H1 (cell line): ENCODE data around the gene LIPI. TPM values are rescaled to one million over a fixed set of nuclear protein-coding genes. Genes with fewer than 3 reads are reported as not detected.

Experiments used
- CTCF ChIA-PET: fragments of 300-600 bp; sonication (Branson Sonifier 250); formaldehyde crosslinking; loops from one replicate; lab custom pipeline; 2021; ENCODE audit not compliant: partially characterized antibody; lab: Charles Lee
- POLR2A ChIA-PET: fragments of 300-600 bp; sonication (Branson Sonifier 250); formaldehyde crosslinking; loops from one replicate; lab custom pipeline; 2021; ENCODE audit warnings: inconsistent platforms; ENCODE audit not compliant: partially characterized antibody; lab: Charles Lee
- DNase-seq, 2 experiments: peaks; one replicate each; pipeline versions ENCODE4 v3.0.0 to v3.0.0-alpha.2; 2010 to 2022; ENCODE audit warnings: low spot score in 2 of 2, low read depth in 1 of 2, mixed read lengths in 1 of 2
- FAIRE-seq: peaks from 2 replicates; lab custom pipeline; 2011; peaks lifted over from hg19 to GRCh38; lab: Jason Lieb, UNC
- H2AFZ ChIP-seq: 2 replicates; pipeline ENCODE4 v1.8.1; 2012; ENCODE audit warnings: low read length, inconsistent platforms
- H2AK5ac ChIP-seq: 2 replicates; pipeline ENCODE4 v1.6.1; 2013; ENCODE audit warnings: low read depth, low read length
- H2BK120ac ChIP-seq: replicated peaks from 2 replicates; pipeline ENCODE3; 2013; ENCODE audit warnings: low read depth, low read length, inconsistent platforms
- H2BK12ac ChIP-seq: 2 replicates; pipeline ENCODE4 v1.6.1; 2013; ENCODE audit warnings: low read depth, low read length
- H2BK15ac ChIP-seq: 2 replicates; pipeline ENCODE4 v1.6.1; 2013; ENCODE audit warnings: low read length
- H2BK20ac ChIP-seq: 2 replicates; pipeline ENCODE4 v1.6.1; 2013; ENCODE audit warnings: low read length
- H2BK5ac ChIP-seq: 2 replicates; pipeline ENCODE4 v1.6.1; 2013; ENCODE audit warnings: low read depth, low read length
- H3K14ac ChIP-seq: 2 replicates; pipeline ENCODE4 v1.6.1; 2013; ENCODE audit warnings: inconsistent platforms; ENCODE audit not compliant: insufficient read length
- H3K18ac ChIP-seq: 2 replicates; pipeline ENCODE4 v1.6.1; 2013; ENCODE audit warnings: low read length; ENCODE audit errors: extremely low read depth
- H3K23ac ChIP-seq: 2 replicates; pipeline ENCODE4 v1.6.1; 2013; ENCODE audit warnings: inconsistent platforms; ENCODE audit not compliant: insufficient read length
- H3K23me2 ChIP-seq: 2 replicates; pipeline ENCODE4 v1.6.1; 2013; ENCODE audit warnings: low read depth, low read length
- H3K27ac ChIP-seq: 2 replicates; pipeline ENCODE4 v1.6.1; 2011; ENCODE audit warnings: low read depth, low read length, inconsistent platforms
- H3K27me3 ChIP-seq, 4 experiments: replicated peaks in 1 of 4; 1 replicate in 1 of 4; 2 replicates in 3 of 4; pipeline versions ENCODE4 v1.6.1 to v1.8.1; 2011 to 2013; ENCODE audit warnings: low read length in 3 of 4, mild to moderate bottlenecking in 3 of 4, inconsistent platforms in 2 of 4, mixed read lengths in 2 of 4, moderate library complexity in 1 of 4; ENCODE audit not compliant: control insufficient read depth in 3 of 4, insufficient read depth in 3 of 4; ENCODE audit errors: extremely low read depth in 1 of 4
- H3K36me3 ChIP-seq, 4 experiments: 2 replicates each; pipeline versions ENCODE4 v1.6.1 to v1.8.1; 2011 to 2013; ENCODE audit warnings: mild to moderate bottlenecking in 4 of 4, low read length in 3 of 4, moderate library complexity in 2 of 4, control low read depth in 1 of 4, inconsistent platforms in 1 of 4; ENCODE audit not compliant: insufficient read depth in 4 of 4, control insufficient read depth in 2 of 4
- H3K4ac ChIP-seq: replicated peaks from 2 replicates; pipeline ENCODE3; 2013; ENCODE audit warnings: low read length, low read depth, mixed read lengths, inconsistent platforms; ENCODE audit not compliant: insufficient read length
- H3K4me1 ChIP-seq, 4 experiments: replicated peaks in 1 of 4; 1 replicate in 1 of 4; 2 replicates in 3 of 4; pipeline versions ENCODE4 v1.6.1 to v1.8.1; 2011 to 2013; ENCODE audit warnings: low read length in 3 of 4, inconsistent platforms in 2 of 4, mixed read lengths in 1 of 4; ENCODE audit not compliant: insufficient read depth in 4 of 4, control insufficient read depth in 3 of 4
- H3K4me2 ChIP-seq, 2 experiments: 2 replicates each; pipeline versions ENCODE4 v1.6.1 to v1.8.1; 2011 to 2013; ENCODE audit warnings: low read depth in 2 of 2, low read length in 2 of 2, control low read depth in 1 of 2, inconsistent platforms in 1 of 2, mild to moderate bottlenecking in 1 of 2; ENCODE audit not compliant: insufficient read depth in 1 of 2
- H3K4me3 ChIP-seq, 4 experiments: fragments of 200-600, 300-600 bp in 1 of 4; sonication (generic), shearing (Covaris generic), sonication (Bioruptor Twin) in 1 of 4; 2 replicates each; pipeline versions ENCODE4 v1.5.1 to v1.8.1; 2011 to 2016; ENCODE audit warnings: low read length in 4 of 4, low read depth in 3 of 4, control low read depth in 2 of 4, inconsistent platforms in 2 of 4, mild to moderate bottlenecking in 2 of 4, mixed read lengths in 1 of 4, moderate library complexity in 1 of 4; ENCODE audit not compliant: insufficient read depth in 2 of 4; ENCODE audit errors: extremely low read depth in 1 of 4
- H3K56ac ChIP-seq: replicated peaks from 2 replicates; pipeline ENCODE3; 2013; ENCODE audit warnings: low read depth, mild to moderate bottlenecking, mixed read lengths, low read length, inconsistent platforms; ENCODE audit not compliant: insufficient read length
- H3K79me1 ChIP-seq: 2 replicates; pipeline ENCODE4 v1.6.1; 2013; ENCODE audit warnings: low read depth, low read length, control low read depth
- H3K79me2 ChIP-seq, 2 experiments: 2 replicates each; pipeline versions ENCODE4 v1.6.1 to v1.8.1; 2012 to 2013; ENCODE audit warnings: low read length in 2 of 2, mild to moderate bottlenecking in 2 of 2, inconsistent platforms in 1 of 2; ENCODE audit not compliant: insufficient read depth in 2 of 2, control insufficient read depth in 1 of 2
- H3K9ac ChIP-seq, 4 experiments: replicated peaks in 1 of 4; 1 replicate in 1 of 4; 2 replicates in 3 of 4; pipeline versions ENCODE4 v1.6.1 to v1.8.1; 2011 to 2013; ENCODE audit warnings: low read depth in 3 of 4, low read length in 3 of 4, control low read depth in 2 of 4, mild to moderate bottlenecking in 2 of 4, moderate library complexity in 2 of 4, inconsistent platforms in 1 of 4; ENCODE audit errors: extremely low read depth in 1 of 4
- H3K9me3 ChIP-seq, 2 experiments: 2 replicates each; pipeline versions ENCODE4 v1.6.1 to v1.8.1; 2012 to 2013; ENCODE audit warnings: mild to moderate bottlenecking in 2 of 2, moderate library complexity in 2 of 2, control low read depth in 1 of 2, inconsistent platforms in 1 of 2, low read depth in 1 of 2, low read length in 1 of 2, mixed read lengths in 1 of 2; ENCODE audit not compliant: insufficient read depth in 2 of 2
- H4K20me1 ChIP-seq, 2 experiments: replicated peaks in 1 of 2; 2 replicates each; pipeline versions ENCODE3 to v1.8.1; 2011 to 2013; ENCODE audit warnings: inconsistent platforms in 2 of 2, low read length in 2 of 2, mild to moderate bottlenecking in 1 of 2; ENCODE audit not compliant: insufficient read depth in 2 of 2, control insufficient read depth in 1 of 2
- H4K5ac ChIP-seq: 2 replicates; pipeline ENCODE4 v1.6.1; 2013; ENCODE audit warnings: low read length, low read depth, mixed read lengths, inconsistent platforms; ENCODE audit not compliant: insufficient read length
- H4K8ac ChIP-seq: 2 replicates; pipeline ENCODE4 v1.8.0; 2013; ENCODE audit warnings: mild to moderate bottlenecking, moderate library complexity, low read length, inconsistent platforms; ENCODE audit not compliant: insufficient read depth; ENCODE audit errors: extremely low read depth
- H4K91ac ChIP-seq: replicated peaks from 2 replicates; pipeline ENCODE3; 2013; ENCODE audit warnings: low read length, mixed read lengths, inconsistent platforms; ENCODE audit not compliant: insufficient read length
- BACH1 ChIP-seq: IDR thresholded peaks from 2 replicates; pipeline ENCODE4 v1.6.1; 2012; ENCODE audit warnings: low read length, improper control_type of control experiment
- E2F6 ChIP-seq: IDR thresholded peaks from 2 replicates; pipeline ENCODE4 v1.6.1; 2012; ENCODE audit warnings: inconsistent platforms
- EGR1 ChIP-seq: IDR thresholded peaks from 2 replicates; pipeline ENCODE4 v1.6.1; 2011; ENCODE audit warnings: low read depth, low read length, borderline replicate concordance
- EP300 ChIP-seq, 2 experiments: IDR thresholded peaks; 1 replicate in 1 of 2; 2 replicates in 1 of 2; pipeline ENCODE4 v1.6.1; 2011 to 2012; ENCODE audit warnings: low read depth in 2 of 2, low read length in 2 of 2, mild to moderate bottlenecking in 2 of 2, borderline replicate concordance in 1 of 2, inconsistent platforms in 1 of 2, moderate library complexity in 1 of 2
- HDAC2 ChIP-seq, 2 experiments: fragments of 300-600 bp in 1 of 2; sonication (generic) in 1 of 2; IDR thresholded peaks; 2 replicates each; pipeline ENCODE4 v1.6.1; 2011 to 2012; ENCODE audit warnings: low read depth in 2 of 2, low read length in 2 of 2, mild to moderate bottlenecking in 2 of 2, moderate library complexity in 2 of 2, borderline replicate concordance in 1 of 2, inconsistent platforms in 1 of 2
- KDM1A ChIP-seq: fragments of 200-600, 300-600 bp; sonication (generic); IDR thresholded peaks from 2 replicates; pipeline ENCODE4 v1.7.1; 2016; ENCODE audit warnings: mild to moderate bottlenecking, low read length, borderline replicate concordance
- TEAD4 ChIP-seq: IDR thresholded peaks from 2 replicates; pipeline ENCODE4 v1.6.1; 2012; ENCODE audit warnings: low read depth, low read length, inconsistent platforms, mixed read lengths
- ZNF274 ChIP-seq: IDR thresholded peaks from 2 replicates; pipeline ENCODE4 v1.7.0; 2012; ENCODE audit warnings: low read length, borderline replicate concordance; ENCODE audit errors: extremely low read depth
- WGBS, 2 experiments: shearing (Covaris generic) in 1 of 2; methylation state at CpG; one replicate each; pipeline versions ENCODE4 v1.1.6 to v1.1.7; 2013 to 2015; ENCODE audit warnings: low lambda C conversion rate in 2 of 2, mixed read lengths in 2 of 2, inconsistent platforms in 1 of 2, low coverage in 1 of 2, missing lambda C conversion rate in 1 of 2; ENCODE audit not compliant: insufficient replicate concordance in 2 of 2, insufficient coverage in 1 of 2, insufficient read length in 1 of 2; ENCODE audit errors: extremely low coverage in 1 of 2, missing lambda C conversion rate in 1 of 2; 5-methylcytosine and 5-hydroxymethylcytosine counted together
- polyA plus RNA-seq, 7 experiments: library from polyadenylated mRNA; depleted of rRNA in 3 of 7; stranded (reverse) in 5 of 7; unstranded in 2 of 7; fragments of >200 nt in 5 of 7; fragments of 200-250 nt in 2 of 7; gene quantifications; 1 replicate in 5 of 7; 2 replicates in 1 of 7; 4 replicates in 1 of 7; pipeline versions ENCODE4 v1.2.1 to v1.2.3, GENCODE V29; 2011 to 2013; ENCODE audit warnings: missing spikeins in 2 of 7, mixed read lengths in 2 of 7
- total RNA-seq: library from RNA; stranded (reverse); fragmentation: NEBNext Ultra II Directional; extraction: Animal tissue kit (Norgen Biotek cat#: 25700); gene quantifications from 2 replicates; pipeline ENCODE4 v1.2.1, GENCODE V29; 2021
- TF ChIP-seq, protein P1 (sequence below): IDR thresholded peaks from 2 replicates; pipeline ENCODE4 v1.6.1; 2012; ENCODE audit warnings: low read length, inconsistent platforms
- TF ChIP-seq, protein P2 (sequence below): IDR thresholded peaks from 2 replicates; pipeline ENCODE4 v1.6.1; 2011; ENCODE audit warnings: low read length, improper control_type of control experiment

The LIPI gene
- total and polyA plus RNA-seq, 2 of the 8 experiments (the other 6 are each of a cell fraction or from before 2014, with no cell fraction given) = not detected

DNA sequence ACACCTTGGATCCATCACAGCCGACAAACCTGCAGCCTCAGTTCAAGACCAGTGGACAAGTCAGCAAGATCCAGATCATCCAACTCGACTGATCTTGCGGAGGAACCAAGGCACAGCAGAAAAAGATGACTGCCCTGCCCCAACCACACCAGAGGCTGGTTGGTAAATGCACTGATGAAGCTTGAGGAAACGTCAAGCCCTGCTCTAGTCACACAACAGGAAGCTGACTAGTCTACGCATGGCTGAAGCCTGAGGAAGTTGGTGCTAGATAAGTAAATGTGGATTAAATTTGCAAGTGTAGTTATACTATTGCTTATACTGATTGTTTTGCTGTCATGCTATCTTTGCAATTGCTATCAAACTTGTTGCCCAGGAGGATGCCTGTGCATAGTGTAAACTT lies 89.0 kb downstream of the LIPI start:
- H3K9me3 ChIP-seq = no peaks in the 10 kb centered on the region
- no peak overlapping the region for H2AFZ ChIP-seq
- H3K27ac ChIP-seq = no peak overlapping the region
- H3K56ac ChIP-seq = no peak overlapping the region
- no peak overlapping the region for H3K14ac ChIP-seq
- H3K23me2 ChIP-seq = no peaks in the 10 kb centered on the region
- H3K79me1 ChIP-seq = no peaks in the 10 kb centered on the region
- H4K20me1 ChIP-seq = no peaks in the 10 kb centered on the region
- H2AK5ac ChIP-seq = no peak overlapping the region
- H2BK5ac ChIP-seq = no peak overlapping the region
- ChIA-PET CTCF (no interaction called here), POLR2A (no interaction called here)
- H3K4me1 ChIP-seq = no peaks in the 10 kb centered on the region
- H4K91ac ChIP-seq = no peak overlapping the region
- no peak overlapping the region for H3K23ac ChIP-seq
- no peak overlapping the region for H4K5ac ChIP-seq
- H3K4me3 ChIP-seq = no peak overlapping the region
- no peak overlapping the region for H2BK12ac ChIP-seq
- H2BK15ac ChIP-seq = no peak overlapping the region
- H3K36me3 ChIP-seq = no peaks in the 10 kb centered on the region
- FAIRE-seq (no peak), DNase-seq (no peak)
- H3K79me2 ChIP-seq = no peaks in the 10 kb centered on the region
- WGBS, 2 experiments = 88% methylated on average over 5 of the region's 5 CpGs; no CpG with 5 or more reads in 1 of the 2 experiments
- H3K9ac ChIP-seq = no peak overlapping the region
- no peak overlapping the region for H2BK20ac ChIP-seq
- no peak overlapping the region for H3K4me2 ChIP-seq
- no peaks in the 10 kb centered on the region for H3K27me3 ChIP-seq
- no peak overlapping the region for H2BK120ac ChIP-seq
- H3K4ac ChIP-seq = no peak overlapping the region
- H3K18ac ChIP-seq = no peak overlapping the region
- H4K8ac ChIP-seq = no peak overlapping the region
- TF ChIP-seq TEAD4 (no peak), ZNF274 (no peak), BACH1 (no peak), EP300 (IDR thresholded peaks at IDR 0.05; ENCODE audit: borderline replicate concordance in 1 of 2, low read depth in 2 of 2, low read length in 2 of 2) (no peak), KDM1A (no peak), HDAC2 (IDR thresholded peaks at IDR 0.05; ENCODE audit: borderline replicate concordance in 1 of 2, low read depth in 2 of 2, low read length in 2 of 2) (no peak), EGR1 (no peak), E2F6 (no peak)
- TF ChIP-seq, protein P1, sequence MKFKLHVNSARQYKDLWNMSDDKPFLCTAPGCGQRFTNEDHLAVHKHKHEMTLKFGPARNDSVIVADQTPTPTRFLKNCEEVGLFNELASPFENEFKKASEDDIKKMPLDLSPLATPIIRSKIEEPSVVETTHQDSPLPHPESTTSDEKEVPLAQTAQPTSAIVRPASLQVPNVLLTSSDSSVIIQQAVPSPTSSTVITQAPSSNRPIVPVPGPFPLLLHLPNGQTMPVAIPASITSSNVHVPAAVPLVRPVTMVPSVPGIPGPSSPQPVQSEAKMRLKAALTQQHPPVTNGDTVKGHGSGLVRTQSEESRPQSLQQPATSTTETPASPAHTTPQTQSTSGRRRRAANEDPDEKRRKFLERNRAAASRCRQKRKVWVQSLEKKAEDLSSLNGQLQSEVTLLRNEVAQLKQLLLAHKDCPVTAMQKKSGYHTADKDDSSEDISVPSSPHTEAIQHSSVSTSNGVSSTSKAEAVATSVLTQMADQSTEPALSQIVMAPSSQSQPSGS = no peak
- TF ChIP-seq, protein P2, sequence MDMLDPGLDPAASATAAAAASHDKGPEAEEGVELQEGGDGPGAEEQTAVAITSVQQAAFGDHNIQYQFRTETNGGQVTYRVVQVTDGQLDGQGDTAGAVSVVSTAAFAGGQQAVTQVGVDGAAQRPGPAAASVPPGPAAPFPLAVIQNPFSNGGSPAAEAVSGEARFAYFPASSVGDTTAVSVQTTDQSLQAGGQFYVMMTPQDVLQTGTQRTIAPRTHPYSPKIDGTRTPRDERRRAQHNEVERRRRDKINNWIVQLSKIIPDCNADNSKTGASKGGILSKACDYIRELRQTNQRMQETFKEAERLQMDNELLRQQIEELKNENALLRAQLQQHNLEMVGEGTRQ = no peak
